ENCODE results near the gene YKT6. TPM values are rescaled to one million over a fixed set of nuclear protein-coding genes. Genes with fewer than 3 reads are reported as not detected.

The YKT6 gene
- total RNA-seq, 4 donors from 2014 or later: 36.2 to 54.6 (median 43.6) TPM

- WGBS, 2 donors: 85% methylated on average over 7 of the region's 7 CpGs
- H3K4me3 ChIP-seq: no peak overlapping the region
- TF ChIP-seq EP300 (IDR thresholded peaks at IDR 0.05): no peak
- TF ChIP-seq CTCF (IDR thresholded peaks at IDR 0.05): no peak
- TF ChIP-seq POLR2A (IDR thresholded peaks at IDR 0.05): no peak
- no peak for DNase-seq (ENCODE audit: low spot score in 2 of 2)
- H3K27ac ChIP-seq: no peak overlapping the region
- peaks cover 0 to 25% of the 10 kb centered on the region in 2 donors for H3K27me3 ChIP-seq
- H3K4me1 ChIP-seq: no peaks in the 10 kb centered on the region
- H3K9me3 ChIP-seq: no peaks in the 10 kb centered on the region
- H3K36me3 ChIP-seq: no peaks in the 10 kb centered on the region
Measured at GRCh38 chr7:44193011-44193802, 7.6 kb upstream of the YKT6 start.

- WGBS, 2 donors: 51 to 58% methylated on average over 2 of the region's 2 CpGs
- Histone ChIP-seq H3K27ac (no peak overlapping the region), H3K36me3 (no peaks in the 10 kb centered on the region), H3K4me1 (no peaks in the 10 kb centered on the region), H3K4me3 (no peak overlapping the region), H3K27me3 (peaks cover 0 to 25% of the 10 kb centered on the region in 2 donors), H3K9me3 (no peaks in the 10 kb centered on the region)
- TF ChIP-seq POLR2A (IDR thresholded peaks at IDR 0.05): no peak
- no peak for TF ChIP-seq EP300 (IDR thresholded peaks at IDR 0.05)
- TF ChIP-seq CTCF (IDR thresholded peaks at IDR 0.05): no peak
- DNase-seq (ENCODE audit: low spot score in 2 of 2): no peak
Measured at GRCh38 chr7:44194069-44194468, 6.7 kb upstream of the YKT6 start.

GRCh38 chr7:44194562-44195145 is 6.1 kb upstream of the YKT6 start:
- H3K4me3 ChIP-seq: no peak overlapping the region
- H3K9me3 ChIP-seq: no peaks in the 10 kb centered on the region
- 48 to 66% methylated on average over 3 of the region's 3 CpGs for WGBS, 2 donors
- H3K4me1 ChIP-seq: no peaks in the 10 kb centered on the region
- H3K36me3 ChIP-seq: no peaks in the 10 kb centered on the region
- no peak for TF ChIP-seq EP300 (IDR thresholded peaks at IDR 0.05)
- TF ChIP-seq POLR2A (IDR thresholded peaks at IDR 0.05): no peak
- TF ChIP-seq CTCF (IDR thresholded peaks at IDR 0.05): no peak
- peaks cover 0 to 25% of the 10 kb centered on the region in 2 donors for H3K27me3 ChIP-seq
- DNase-seq (ENCODE audit: low spot score in 2 of 2): no peak
- H3K27ac ChIP-seq: no peak overlapping the region

GRCh38 chr7:44195889-44196288 is 4.9 kb upstream of the YKT6 start:
- Histone ChIP-seq H3K36me3 (no peaks in the 10 kb centered on the region), H3K4me3 (no peak overlapping the region), H3K4me1 (no peaks in the 10 kb centered on the region), H3K27me3 (peaks cover 0 to 20% of the 10 kb centered on the region in 2 donors), H3K27ac (no peak overlapping the region), H3K9me3 (no peaks in the 10 kb centered on the region)
- no peak for DNase-seq (ENCODE audit: low spot score in 2 of 2)
- 55 to 59% methylated on average over 1 of the region's 1 CpG for whole genome bisulfite sequencing, 2 donors
- TF ChIP-seq CTCF (IDR thresholded peaks at IDR 0.05) (no peak), POLR2A (IDR thresholded peaks at IDR 0.05) (no peak), EP300 (IDR thresholded peaks at IDR 0.05) (no peak)

GRCh38 chr7:44196450-44196872 is 4.3 kb upstream of the YKT6 start:
- Histone ChIP-seq H3K4me1 (peaks cover 0 to 2% (median under 1%) of the 10 kb centered on the region in 4 donors), H3K36me3 (no peaks in the 10 kb centered on the region), H3K4me3 (no peak overlapping the region), H3K27me3 (peaks cover 0 to 20% of the 10 kb centered on the region in 2 donors), H3K27ac (no peak overlapping the region), H3K9me3 (no peaks in the 10 kb centered on the region)
- no peak for TF ChIP-seq POLR2A (IDR thresholded peaks at IDR 0.05)
- peak; percentile 41 to 60 (median 44) for TF ChIP-seq CTCF (IDR thresholded peaks at IDR 0.05)
- TF ChIP-seq EP300 (IDR thresholded peaks at IDR 0.05): no peak
- WGBS, 2 donors: 30 to 48% methylated on average over 3 of the region's 3 CpGs
- DNase-seq (ENCODE audit: low spot score in 2 of 2): peak in 1 of 2 donors; percentile 29

Measured in tibial nerve (tissue), 4 donors.